ENCODE data around the gene PEX16. TPM values are rescaled to one million over a fixed set of nuclear protein-coding genes. Genes with fewer than 3 reads are reported as not detected.
"Not testable (repeated sequence)": the region's sequence is repeated elsewhere in the genome, so short reads cannot be mapped to it uniquely, and the experiment has no call there.

PEX16 gene
- total RNA-seq, 4 donors from 2014 or later = 18.3 to 25.5 (median 22.1) TPM

- Histone ChIP-seq H3K36me3 (no peaks in the 10 kb centered on the region), H3K4me1 (peaks cover 15 to 43% (median 20%) of the 10 kb centered on the region in 3 donors), H3K27ac (no peak overlapping the region), H3K4me3 (no peak overlapping the region), H3K27me3 (peaks cover 0 to 33% (median 0%) of the 10 kb centered on the region in 4 donors), H3K9me3 (no peaks in the 10 kb centered on the region)
- no peak for DNase-seq
- TF ChIP-seq CTCF (IDR thresholded peaks at IDR 0.05) (no peak), POLR2A (IDR thresholded peaks at IDR 0.05) (no peak)
- intact Hi-C loops (cut with DNase I) = no loop called here
- 77% methylated on average over 7 of the region's 56 CpGs; no CpG with 5 or more reads in 1 of the 2 donors for WGBS, 2 donors
Observed at GRCh38 chr11:45902452-45903380, 15.0 kb downstream of the PEX16 start.

GRCh38 chr11:45901626-45902025 is 16.1 kb downstream of the PEX16 start:
- H3K4me3 ChIP-seq = no peak overlapping the region
- no peaks in the 10 kb centered on the region for H3K9me3 ChIP-seq
- H3K36me3 ChIP-seq = no peaks in the 10 kb centered on the region
- WGBS, 2 donors = 88 to 100% methylated on average over 1 to 3 of the region's 6 CpGs
- peaks cover 14 to 32% (median 16%) of the 10 kb centered on the region in 3 donors for H3K4me1 ChIP-seq
- intact Hi-C loops (cut with DNase I) = no loop called here
- no peak for TF ChIP-seq CTCF (IDR thresholded peaks at IDR 0.05)
- TF ChIP-seq POLR2A (IDR thresholded peaks at IDR 0.05) = no peak
- no peak overlapping the region for H3K27ac ChIP-seq
- DNase-seq = no peak
- peaks cover 0 to 43% (median 0%) of the 10 kb centered on the region in 4 donors for H3K27me3 ChIP-seq

- Histone ChIP-seq H3K4me3 (peak overlapping the region in 3 of 4 donors; percentile 50 to 66 (median 60)), H3K4me1 (peaks cover 14 to 28% (median 16%) of the 10 kb centered on the region in 3 donors), H3K27ac (peak overlapping the region in 1 of 4 donors; percentile 9), H3K27me3 (peaks cover 0 to 48% (median 0%) of the 10 kb centered on the region in 4 donors), H3K9me3 (no peaks in the 10 kb centered on the region), H3K36me3 (no peaks in the 10 kb centered on the region)
- intact Hi-C loops (cut with DNase I) = no loop called here
- DNase-seq = no peak
- no peak for TF ChIP-seq CTCF (IDR thresholded peaks at IDR 0.05)
- no peak for TF ChIP-seq POLR2A (IDR thresholded peaks at IDR 0.05)
- 23 to 28% methylated on average over 5 to 6 of the region's 8 CpGs for WGBS, 2 donors
Observed at GRCh38 chr11:45900916-45901617, 16.6 kb downstream of the PEX16 start.

GRCh38 chr11:45900175-45900800 is 17.4 kb downstream of the PEX16 start:
- DNase-seq = not testable (repeated sequence)

GRCh38 chr11:45899448-45900174 is 18.1 kb downstream of the PEX16 start:
- Histone ChIP-seq H3K27ac (peak overlapping the region in 3 of 4 donors; percentile 48 to 76 (median 57)), H3K27me3 (peaks cover 0 to 60% (median 0%) of the 10 kb centered on the region in 4 donors), H3K9me3 (no peaks in the 10 kb centered on the region), H3K4me3 (peak overlapping the region; percentile 43 to 66 (median 55)), H3K36me3 (no peaks in the 10 kb centered on the region), H3K4me1 (peaks cover 14 to 28% (median 16%) of the 10 kb centered on the region in 3 donors)
- intact Hi-C loops (cut with DNase I) = no loop called here
- WGBS, 2 donors = 0 to 1% methylated on average over 11 to 14 of the region's 62 CpGs
- TF ChIP-seq POLR2A (IDR thresholded peaks at IDR 0.05) (no peak), CTCF (IDR thresholded peaks at IDR 0.05) (no peak)
- DNase-seq = no peak

More at GRCh38 chr11:45900175-45900800, 17.4 kb downstream of the PEX16 start:
- Histone ChIP-seq H3K4me3 (peak overlapping the region; percentile 43 to 66 (median 55)), H3K27ac (peak overlapping the region in 2 of 4 donors; percentile 57 to 76), H3K27me3 (peaks cover 0 to 53% (median 0%) of the 10 kb centered on the region in 4 donors), H3K4me1 (peaks cover 14 to 28% (median 16%) of the 10 kb centered on the region in 3 donors)
- intact Hi-C loops (cut with DNase I); H3K9me3 ChIP-seq; H3K36me3 ChIP-seq: not testable (repeated sequence)
- WGBS, 2 donors = 8 to 23% methylated on average over 6 to 12 of the region's 59 CpGs
- TF ChIP-seq POLR2A (IDR thresholded peaks at IDR 0.05) = peak in 1 of 4 donors; percentile 20

Data from esophagus squamous epithelium (tissue), 5 donors.